ENCODE measurements around the gene COX15. TPM values are rescaled to one million over a fixed set of nuclear protein-coding genes. Genes with fewer than 3 reads are reported as not detected.
"Not testable (repeated sequence)": the region's sequence is repeated elsewhere in the genome, so short reads cannot be mapped to it uniquely, and the experiment has no call there.

Gene COX15
- total RNA-seq, 1 donor from 2014 or later = 35.6 TPM

GRCh38 chr10:99743841-99744240, 11.9 kb upstream of the COX15 start:
- intact Hi-C loops (cut with DNase I) = no loop called here

GRCh38 chr10:99742701-99743100, 10.8 kb upstream of the COX15 start:
- intact Hi-C loops (cut with DNase I) = no loop called here

More at GRCh38 chr10:99743841-99744240, 11.9 kb upstream of the COX15 start:
- no peak for DNase-seq (ENCODE audit: low spot score)

GRCh38 chr10:99742254-99742653, 10.3 kb upstream of the COX15 start:
- intact Hi-C loops (cut with DNase I) = no loop called here
- no peak for DNase-seq (ENCODE audit: low spot score)

More at GRCh38 chr10:99742701-99743100, 10.8 kb upstream of the COX15 start:
- no peak for DNase-seq (ENCODE audit: low spot score)

GRCh38 chr10:99740933-99741559, 9.1 kb upstream of the COX15 start:
- intact Hi-C loops (cut with DNase I) = no loop called here
- no peak for DNase-seq (ENCODE audit: low spot score)

GRCh38 chr10:99740260-99740659, 8.3 kb upstream of the COX15 start:
- intact Hi-C loops (cut with DNase I) = no loop called here
- DNase-seq (ENCODE audit: low spot score) = no peak

GRCh38 chr10:99734111-99734510, 2.2 kb upstream of the COX15 start:
- intact Hi-C loops (cut with DNase I); DNase-seq (ENCODE audit: low spot score): not testable (repeated sequence)

- DNase-seq (ENCODE audit: low spot score) = no peak
- intact Hi-C loops (cut with DNase I) = no loop called here
Observed at GRCh38 chr10:99733366-99733765, 1.4 kb upstream of the COX15 start.

GRCh38 chr10:99731306-99732032, 458 bp downstream of the COX15 start:
- intact Hi-C loops (cut with DNase I) = no loop called here
- no peak for DNase-seq (ENCODE audit: low spot score)

GRCh38 chr10:99730026-99730425, 1.9 kb downstream of the COX15 start:
- intact Hi-C loops (cut with DNase I) = no loop called here
- no peak for DNase-seq (ENCODE audit: low spot score)

- intact Hi-C loops (cut with DNase I) = no loop called here
- DNase-seq (ENCODE audit: low spot score) = no peak
Observed at GRCh38 chr10:99720387-99720786, 11.5 kb downstream of the COX15 start.

- no peak for DNase-seq (ENCODE audit: low spot score)
- intact Hi-C loops (cut with DNase I) = no loop called here
Observed at GRCh38 chr10:99714446-99714845, 17.5 kb downstream of the COX15 start.

- intact Hi-C loops (cut with DNase I) = loop anchor here (2.0 kb wide), 1 partner anchor 80 kb away; no protein-coding TSS in a partner anchor
- no peak for DNase-seq (ENCODE audit: low spot score)
Observed at GRCh38 chr10:99711129-99711719, 20.7 kb downstream of the COX15 start.

GRCh38 chr10:99709480-99710229, 22.3 kb downstream of the COX15 start:
- intact Hi-C loops (cut with DNase I) = loop anchor here (2.0 kb wide), 1 partner anchor 79 kb away; no protein-coding TSS in a partner anchor
- no peak for DNase-seq (ENCODE audit: low spot score)

GRCh38 chr10:99708428-99709012, 23.4 kb downstream of the COX15 start:
- intact Hi-C loops (cut with DNase I) = no loop called here
- DNase-seq (ENCODE audit: low spot score) = no peak

- intact Hi-C loops (cut with DNase I) = no loop called here
Observed at GRCh38 chr10:99700649-99701048, 31.3 kb downstream of the COX15 start.

GRCh38 chr10:99698504-99699080, 33.3 kb downstream of the COX15 start:
- no peak for DNase-seq (ENCODE audit: low spot score)
- intact Hi-C loops (cut with DNase I) = no loop called here

More at GRCh38 chr10:99700649-99701048, 31.3 kb downstream of the COX15 start:
- no peak for DNase-seq (ENCODE audit: low spot score)

- intact Hi-C loops (cut with DNase I) = no loop called here
- DNase-seq (ENCODE audit: low spot score) = no peak
Observed at GRCh38 chr10:99695761-99696160, 36.2 kb downstream of the COX15 start.

- intact Hi-C loops (cut with DNase I) = no loop called here
- no peak for DNase-seq (ENCODE audit: low spot score)
Observed at GRCh38 chr10:99693933-99694583, 37.9 kb downstream of the COX15 start.

GRCh38 chr10:99689461-99689860, 42.5 kb downstream of the COX15 start:
- intact Hi-C loops (cut with DNase I) = no loop called here
- no peak for DNase-seq (ENCODE audit: low spot score)
